Tibial nerve (tissue), 4 donors: ENCODE measurements around the gene MXD4.

Experiments used
- CTCF ChIP-seq, 5 experiments: fragments of 200-600 bp in 3 of 5; fragments of 450-650 bp in 2 of 5; sonication (generic) in 3 of 5; IDR thresholded peaks; one replicate each; pipeline ENCODE4 v1.5.1; 2016 to 2019; ENCODE audit warnings: antibody characterized with exemption in 5 of 5, mild to moderate bottlenecking in 3 of 5, moderate library complexity in 2 of 5
- EP300 ChIP-seq, 2 donors: sonication (generic); formaldehyde crosslinking; IDR thresholded peaks; one replicate each; pipeline ENCODE4 v1.6.1; 2017; ENCODE audit warnings: antibody characterized with exemption in 2 of 2, mild to moderate bottlenecking in 1 of 2
- POLR2A ChIP-seq, 2 donors: fragments of 450-650 bp; IDR thresholded peaks; one replicate each; pipeline ENCODE4 v1.6.1; 2017; ENCODE audit warnings: antibody characterized with exemption in 2 of 2, mild to moderate bottlenecking in 2 of 2, moderate library complexity in 2 of 2

GRCh38 chr4:2284934-2285612 lies 23.2 kb upstream of the MXD4 start:
- TF ChIP-seq CTCF (IDR thresholded peaks at IDR 0.05) (no peak), POLR2A (IDR thresholded peaks at IDR 0.05) (no peak), EP300 (IDR thresholded peaks at IDR 0.05) (no peak)
